IPS-NIHi7 (cell line): ENCODE results near the gene SCYGR3.

ENCODE experiments used
- DNase-seq: peaks from one replicate; pipeline ENCODE4 v3.0.0; 2012; ENCODE audit warnings: mixed read lengths; ENCODE audit errors: extremely low spot score

The SCYGR3 gene

GRCh38 chr2:227614740-227615139 lies at the start of gene SCYGR3:
Gene SCYGR3, minus strand, starts transcription at chr2:227614840. Its CDS starts 0 bp downstream, at chr2:227614840.
- no peak for DNase-seq

- DNase-seq, result no peak
Measured at GRCh38 chr2:227661827-227662226, 47.2 kb upstream of the SCYGR3 start.

- DNase-seq, result peak; percentile 54
Measured at GRCh38 chr2:227661025-227661649, 46.5 kb upstream of the SCYGR3 start.

- DNase-seq, result no peak
Measured at GRCh38 chr2:227657199-227657845, 42.7 kb upstream of the SCYGR3 start.

- DNase-seq, result no peak
Measured at GRCh38 chr2:227655454-227655853, 40.8 kb upstream of the SCYGR3 start.

GRCh38 chr2:227654426-227654825 lies 39.8 kb upstream of the SCYGR3 start:
- no peak for DNase-seq

GRCh38 chr2:227653419-227653818 lies 38.8 kb upstream of the SCYGR3 start:
- no peak for DNase-seq

- peak; percentile 18 for DNase-seq
Measured at GRCh38 chr2:227643990-227644551, 29.4 kb upstream of the SCYGR3 start.

- no peak for DNase-seq
Measured at GRCh38 chr2:227642656-227643055, 28.0 kb upstream of the SCYGR3 start.

- no peak for DNase-seq
Measured at GRCh38 chr2:227634201-227634600, 19.6 kb upstream of the SCYGR3 start.

- DNase-seq, result no peak
Measured at GRCh38 chr2:227632827-227633226, 18.2 kb upstream of the SCYGR3 start.

GRCh38 chr2:227630322-227630721 lies 15.7 kb upstream of the SCYGR3 start:
- DNase-seq, result no peak

GRCh38 chr2:227629435-227629834 lies 14.8 kb upstream of the SCYGR3 start:
- no peak for DNase-seq

- DNase-seq, result no peak
Measured at GRCh38 chr2:227627769-227628168, 13.1 kb upstream of the SCYGR3 start.

- no peak for DNase-seq
Measured at GRCh38 chr2:227626580-227627151, 12.0 kb upstream of the SCYGR3 start.

- no peak for DNase-seq
Measured at GRCh38 chr2:227625420-227625819, 10.8 kb upstream of the SCYGR3 start.

GRCh38 chr2:227623226-227623625 lies 8.6 kb upstream of the SCYGR3 start:
- DNase-seq, result no peak

GRCh38 chr2:227617316-227618230 lies 2.9 kb upstream of the SCYGR3 start, which contains the start of gene SCYGR4:
Gene SCYGR4, plus strand, starts transcription at chr2:227617498. Its CDS starts 0 bp downstream, at chr2:227617498.
- no peak for DNase-seq

- DNase-seq, result no peak
Measured at GRCh38 chr2:227616631-227617030, 2.0 kb upstream of the SCYGR3 start.

- DNase-seq, result no peak
Measured at GRCh38 chr2:227615906-227616305, 1.3 kb upstream of the SCYGR3 start.

GRCh38 chr2:227615181-227615580 lies 541 bp upstream of the SCYGR3 start:
- DNase-seq, result no peak

- DNase-seq, result no peak
Measured at GRCh38 chr2:227614246-227614645, 394 bp downstream of the SCYGR3 start.
